Uterus (tissue), 4 donors: ENCODE measurements around the gene LRRTM1. TPM values are rescaled to one million over a fixed set of nuclear protein-coding genes. Genes with fewer than 3 reads are reported as not detected.

ENCODE experiments used
- DNase-seq, 2 donors: peaks; one replicate each; pipeline ENCODE4 v3.0.0-alpha.2; 2019 to 2020
- H3K27ac ChIP-seq, 2 donors: fragments of 200-600 bp; sonication (generic); 1 replicate in 1 of 2; 2 replicates in 1 of 2; pipeline ENCODE4 v1.5.1; 2016 to 2018
- H3K27me3 ChIP-seq, 2 donors: fragments of 200-600 bp; sonication (generic); one replicate each; pipeline ENCODE4 v1.5.1; 2018 to 2019; ENCODE audit warnings: control low read depth in 1 of 2
- H3K36me3 ChIP-seq, 2 donors: fragments of 200-600 bp; sonication (generic); one replicate each; pipeline ENCODE4 v1.5.1; 2019; ENCODE audit warnings: control low read depth in 1 of 2
- H3K4me1 ChIP-seq, 2 donors: fragments of 200-600 bp; sonication (generic); one replicate each; pipeline ENCODE4 v1.5.1; 2018 to 2019; ENCODE audit warnings: control low read depth in 1 of 2
- H3K4me3 ChIP-seq, 2 donors: fragments of 200-600 bp; sonication (generic); 1 replicate in 1 of 2; 2 replicates in 1 of 2; pipeline ENCODE4 v1.5.1; 2018 to 2019; ENCODE audit warnings: mild to moderate bottlenecking in 1 of 2
- H3K9me3 ChIP-seq, 2 donors: fragments of 200-600 bp; sonication (generic); one replicate each; pipeline ENCODE4 v1.5.1; 2019; ENCODE audit warnings: control low read depth in 1 of 2
- CTCF ChIP-seq, 4 experiments: fragments of 200-600 bp in 2 of 4; fragments of 450-650 bp in 2 of 4; sonication (generic) in 2 of 4; IDR thresholded peaks; one replicate each; pipeline ENCODE4 v1.5.1; 2016 to 2019; ENCODE audit warnings: antibody characterized with exemption in 4 of 4, mild to moderate bottlenecking in 2 of 4, moderate library complexity in 1 of 4
- POLR2A ChIP-seq, 2 donors: fragments of 450-650 bp; IDR thresholded peaks; one replicate each; pipeline ENCODE4 v1.6.1; 2016; ENCODE audit warnings: antibody characterized with exemption in 2 of 2, mild to moderate bottlenecking in 1 of 2, moderate library complexity in 1 of 2
- intact Hi-C: fragments of 100-400 bp; cut with DNase I; formaldehyde crosslinking; loops from one replicate; pipeline ENCODE4 v1.15.1; 2023; ENCODE audit warnings: low total_unique reads
- total RNA-seq, 4 donors: library from RNA; depleted of rRNA in 3 of 4; stranded (reverse); fragments of >200 nt in 3 of 4; gene quantifications; one replicate each; pipeline versions ENCODE4 v1.1.0 to v1.2.4, GENCODE V29; 2014 to 2023
- donor health status: DM: yes; HTN: yes; CAD: no.

The LRRTM1 gene
- total RNA-seq, 4 donors from 2014 or later = 10.4 TPM; not detected in 3

GRCh38 chr2:80340022-80340421, 35.5 kb upstream of the LRRTM1 start:
- Histone ChIP-seq H3K4me1 (no peaks in the 10 kb centered on the region), H3K4me3 (no peak overlapping the region), H3K9me3 (no peaks in the 10 kb centered on the region), H3K27me3 (no peaks in the 10 kb centered on the region), H3K27ac (no peak overlapping the region), H3K36me3 (no peaks in the 10 kb centered on the region)
- DNase-seq = no peak
- intact Hi-C loops = no loop called here
- TF ChIP-seq CTCF (IDR thresholded peaks at IDR 0.05) = no peak
- no peak for TF ChIP-seq POLR2A (IDR thresholded peaks at IDR 0.05)

- Histone ChIP-seq H3K27me3 (no peaks in the 10 kb centered on the region), H3K27ac (no peak overlapping the region), H3K9me3 (no peaks in the 10 kb centered on the region), H3K4me1 (no peaks in the 10 kb centered on the region), H3K36me3 (no peaks in the 10 kb centered on the region), H3K4me3 (no peak overlapping the region)
- no peak for TF ChIP-seq CTCF (IDR thresholded peaks at IDR 0.05)
- no peak for TF ChIP-seq POLR2A (IDR thresholded peaks at IDR 0.05)
- no peak for DNase-seq
- intact Hi-C loops = no loop called here
Observed at GRCh38 chr2:80338794-80339193, 34.2 kb upstream of the LRRTM1 start.

GRCh38 chr2:80335411-80335810, 30.9 kb upstream of the LRRTM1 start:
- no peaks in the 10 kb centered on the region for H3K9me3 ChIP-seq
- no peaks in the 10 kb centered on the region for H3K27me3 ChIP-seq
- no peak for TF ChIP-seq CTCF (IDR thresholded peaks at IDR 0.05)
- TF ChIP-seq POLR2A (IDR thresholded peaks at IDR 0.05) = no peak
- no peaks in the 10 kb centered on the region for H3K4me1 ChIP-seq
- intact Hi-C loops = no loop called here
- no peaks in the 10 kb centered on the region for H3K36me3 ChIP-seq
- no peak overlapping the region for H3K27ac ChIP-seq
- H3K4me3 ChIP-seq = no peak overlapping the region
- DNase-seq = no peak

GRCh38 chr2:80333886-80334285, 29.3 kb upstream of the LRRTM1 start:
- DNase-seq = no peak
- Histone ChIP-seq H3K4me3 (no peak overlapping the region), H3K9me3 (no peaks in the 10 kb centered on the region), H3K4me1 (no peaks in the 10 kb centered on the region), H3K27me3 (no peaks in the 10 kb centered on the region), H3K36me3 (no peaks in the 10 kb centered on the region), H3K27ac (no peak overlapping the region)
- TF ChIP-seq POLR2A (IDR thresholded peaks at IDR 0.05) (no peak), CTCF (IDR thresholded peaks at IDR 0.05) (no peak)
- intact Hi-C loops = no loop called here

- no peaks in the 10 kb centered on the region for H3K9me3 ChIP-seq
- no peaks in the 10 kb centered on the region for H3K27me3 ChIP-seq
- H3K4me1 ChIP-seq = no peaks in the 10 kb centered on the region
- no peak overlapping the region for H3K27ac ChIP-seq
- TF ChIP-seq CTCF (IDR thresholded peaks at IDR 0.05) = no peak
- H3K36me3 ChIP-seq = no peaks in the 10 kb centered on the region
- H3K4me3 ChIP-seq = no peak overlapping the region
- intact Hi-C loops = no loop called here
- DNase-seq = no peak
Observed at GRCh38 chr2:80330527-80331450, 26.2 kb upstream of the LRRTM1 start.
